Measurements from ENCODE around the gene TBX1.

The TBX1 gene

DNA sequence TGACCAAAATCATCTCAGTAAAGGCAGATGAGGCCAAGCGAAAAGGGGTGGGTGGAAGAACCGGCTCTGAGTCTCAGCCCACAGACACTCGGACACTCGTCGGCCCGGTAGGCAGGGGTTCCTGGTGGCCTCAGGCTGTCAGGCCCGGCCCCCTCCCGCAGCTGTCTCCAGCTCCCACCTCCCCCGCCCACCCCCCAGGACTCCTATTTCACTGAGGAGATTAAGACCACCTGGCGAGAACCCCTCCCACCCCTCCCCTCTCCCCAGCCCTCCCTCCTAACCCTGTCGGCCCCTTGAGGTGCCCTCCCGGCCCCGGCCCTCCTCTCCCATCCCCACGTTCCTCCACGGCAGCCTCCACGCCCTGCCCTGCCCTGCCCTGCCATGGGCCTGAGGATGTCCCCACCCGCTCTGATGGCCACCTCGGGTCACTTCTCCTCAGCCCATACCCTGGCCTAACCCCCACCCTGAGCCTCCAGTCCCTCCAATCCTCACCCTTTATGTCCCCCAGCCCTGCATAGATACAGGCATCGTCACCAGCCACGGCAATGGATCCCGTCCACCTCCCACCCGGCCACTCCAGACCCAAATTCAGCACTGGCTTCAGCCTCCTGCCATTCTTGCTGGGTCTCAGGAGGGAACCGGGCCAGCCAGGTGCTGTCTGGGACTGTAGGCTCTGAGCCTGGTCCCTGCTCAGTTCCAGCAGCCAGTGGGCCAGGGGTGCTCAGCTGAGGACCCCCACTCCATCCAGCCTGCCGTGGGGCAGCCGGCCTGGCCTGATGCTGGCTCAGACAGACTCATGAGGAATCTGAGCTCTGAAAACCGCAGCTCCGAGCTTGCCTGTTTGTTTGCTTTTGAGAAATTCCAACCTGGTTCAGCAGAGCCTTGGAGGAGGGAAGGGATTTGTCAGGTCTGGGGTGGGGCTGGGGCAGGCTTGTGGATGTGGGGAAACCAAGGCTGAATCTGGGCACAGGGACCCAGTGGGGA lies 9.8 kb upstream of the TBX1 start:
- FAIRE-seq (no peak), DNase-seq (ENCODE audit: insufficient read length, low spot score) (no peak)

GRCh38 chr22:19751497-19752245 lies 8.9 kb upstream of the TBX1 start:
- no peak for DNase-seq (ENCODE audit: insufficient read length, low spot score)
- FAIRE-seq, result no peak
- TF ChIP-seq, protein P1, sequence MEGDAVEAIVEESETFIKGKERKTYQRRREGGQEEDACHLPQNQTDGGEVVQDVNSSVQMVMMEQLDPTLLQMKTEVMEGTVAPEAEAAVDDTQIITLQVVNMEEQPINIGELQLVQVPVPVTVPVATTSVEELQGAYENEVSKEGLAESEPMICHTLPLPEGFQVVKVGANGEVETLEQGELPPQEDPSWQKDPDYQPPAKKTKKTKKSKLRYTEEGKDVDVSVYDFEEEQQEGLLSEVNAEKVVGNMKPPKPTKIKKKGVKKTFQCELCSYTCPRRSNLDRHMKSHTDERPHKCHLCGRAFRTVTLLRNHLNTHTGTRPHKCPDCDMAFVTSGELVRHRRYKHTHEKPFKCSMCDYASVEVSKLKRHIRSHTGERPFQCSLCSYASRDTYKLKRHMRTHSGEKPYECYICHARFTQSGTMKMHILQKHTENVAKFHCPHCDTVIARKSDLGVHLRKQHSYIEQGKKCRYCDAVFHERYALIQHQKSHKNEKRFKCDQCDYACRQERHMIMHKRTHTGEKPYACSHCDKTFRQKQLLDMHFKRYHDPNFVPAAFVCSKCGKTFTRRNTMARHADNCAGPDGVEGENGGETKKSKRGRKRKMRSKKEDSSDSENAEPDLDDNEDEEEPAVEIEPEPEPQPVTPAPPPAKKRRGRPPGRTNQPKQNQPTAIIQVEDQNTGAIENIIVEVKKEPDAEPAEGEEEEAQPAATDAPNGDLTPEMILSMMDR (IDR thresholded peaks at IDR 0.05; ENCODE audit: insufficient read depth, missing control alignments), result no peak

More for the DNA sequence above, 9.8 kb upstream of the TBX1 start:
- TF ChIP-seq, protein P1 (IDR thresholded peaks at IDR 0.05; ENCODE audit: insufficient read depth, missing control alignments), result no peak

GRCh38 chr22:19753090-19753842 lies 7.3 kb upstream of the TBX1 start:
- FAIRE-seq (no peak), DNase-seq (ENCODE audit: insufficient read length, low spot score) (no peak)
- TF ChIP-seq, protein P1 (IDR thresholded peaks at IDR 0.05; ENCODE audit: insufficient read depth, missing control alignments), result peak; percentile 19

- TF ChIP-seq, protein P1 (IDR thresholded peaks at IDR 0.05; ENCODE audit: insufficient read depth, missing control alignments), result no peak
- no peak for DNase-seq (ENCODE audit: insufficient read length, low spot score)
- FAIRE-seq, result no peak
Measured at GRCh38 chr22:19753996-19754700, 6.4 kb upstream of the TBX1 start.

DNA sequence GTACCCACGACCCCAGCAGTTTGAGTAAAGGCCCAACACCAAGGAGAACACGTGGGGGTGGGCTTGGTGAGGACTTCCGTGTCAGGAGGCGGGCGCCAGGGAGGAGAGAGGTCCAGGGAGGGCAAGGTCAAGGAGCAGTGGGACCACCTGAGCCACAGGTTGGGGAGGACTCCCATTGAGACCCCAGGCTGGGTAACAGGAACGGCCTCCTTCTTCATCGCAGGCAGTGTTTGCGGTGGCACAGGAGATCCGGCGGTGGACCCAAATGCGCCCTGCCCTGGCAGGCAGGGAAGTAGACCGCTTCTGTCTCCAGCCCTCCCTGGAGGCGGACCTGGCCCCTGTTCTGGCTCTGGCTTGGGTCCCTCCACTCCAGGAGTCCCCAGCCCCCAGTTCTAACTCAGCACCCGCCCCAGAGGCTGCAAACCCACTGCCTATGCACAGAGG lies 5.9 kb upstream of the TBX1 start:
- DNase-seq (ENCODE audit: insufficient read length, low spot score), result no peak
- FAIRE-seq, result no peak

More for the DNA sequence above, 5.9 kb upstream of the TBX1 start:
- TF ChIP-seq, protein P1 (IDR thresholded peaks at IDR 0.05; ENCODE audit: insufficient read depth, missing control alignments), result no peak

Data from D721Med (cell line).